Neural cell (in vitro differentiated cells): ENCODE measurements around the gene CHRM5. TPM values are rescaled to one million over a fixed set of nuclear protein-coding genes. Genes with fewer than 3 reads are reported as not detected.
A peak's percentile ranks its signal among the peaks of the same experiment; 100 is the strongest.

Experiments used
- H2AFZ ChIP-seq: fragments of 200-600, 300-800 bp; sonication (generic), shearing (Covaris generic); 2 replicates; pipeline ENCODE4 v1.6.0; 2014; ENCODE audit warnings: low read depth, mild to moderate bottlenecking, antibody characterized with exemption, low read length, moderate library complexity
- H3F3A ChIP-seq: fragments of 200-600 bp; shearing (Covaris generic); 2 replicates; pipeline ENCODE4 v1.6.1; 2016; ENCODE audit warnings: mild to moderate bottlenecking, moderate library complexity, mixed read lengths, antibody characterized with exemption, low read length; ENCODE audit not compliant: insufficient read depth, poor library complexity, severe bottlenecking
- H3K27ac ChIP-seq: fragments of 200-600, 300-800 bp; sonication (generic), shearing (Covaris generic); 2 replicates; pipeline ENCODE4 v1.5.1; 2014; ENCODE audit warnings: mild to moderate bottlenecking, low read length, moderate library complexity
- H3K27me3 ChIP-seq: fragments of 300-800, 200-600 bp; sonication (generic), shearing (Covaris generic); 2 replicates; pipeline ENCODE4 v1.6.0; 2014; ENCODE audit warnings: mild to moderate bottlenecking, low read depth, low read length, moderate library complexity; ENCODE audit not compliant: insufficient read depth
- H3K36me3 ChIP-seq: fragments of 300-800, 200-600 bp; sonication (generic), shearing (Covaris generic); 2 replicates; pipeline ENCODE4 v1.5.1; 2014; ENCODE audit warnings: mild to moderate bottlenecking, antibody characterized with exemption, low read length, moderate library complexity; ENCODE audit not compliant: insufficient read depth
- H3K4me2 ChIP-seq: fragments of 300-800, 200-600 bp; sonication (generic), shearing (Covaris generic); 2 replicates; pipeline ENCODE4 v1.6.0; 2014; ENCODE audit warnings: mild to moderate bottlenecking, low read length
- H3K4me3 ChIP-seq: fragments of 300-800, 200-600 bp; sonication (generic), shearing (Covaris generic); 2 replicates; pipeline ENCODE4 v1.5.1; 2014; ENCODE audit warnings: mild to moderate bottlenecking, low read length, moderate library complexity
- H3K79me2 ChIP-seq: fragments of 200-600 bp; shearing (Covaris generic); replicated peaks from 2 replicates; pipeline ENCODE4 v1.6.0; 2014; ENCODE audit warnings: mild to moderate bottlenecking, low read length, moderate library complexity; ENCODE audit not compliant: insufficient read depth
- H3K9ac ChIP-seq: fragments of 300-800, 200-600 bp; sonication (generic), shearing (Covaris generic); 2 replicates; pipeline ENCODE4 v1.6.1; 2016; ENCODE audit warnings: mild to moderate bottlenecking, low read length, mixed read lengths
- H3K9me2 ChIP-seq: fragments of 200-600 bp; shearing (Covaris generic); 2 replicates; pipeline ENCODE4 v1.6.1; 2016; ENCODE audit warnings: mild to moderate bottlenecking, low read length, mixed read lengths; ENCODE audit not compliant: insufficient read depth
- H3K9me3 ChIP-seq: fragments of 200-600, 300-800 bp; sonication (generic), shearing (Covaris generic); 2 replicates; pipeline ENCODE4 v1.6.1; 2016; ENCODE audit warnings: mild to moderate bottlenecking, mixed run types, low read length, moderate library complexity, mixed read lengths
- H4K20me1 ChIP-seq: fragments of 200-600 bp; shearing (Covaris generic); 2 replicates; pipeline ENCODE4 v1.6.1; 2016; ENCODE audit warnings: mild to moderate bottlenecking, mixed run types; ENCODE audit not compliant: insufficient read depth
- EP300 ChIP-seq: fragments of 450-650 bp; conservative IDR thresholded peaks from 2 replicates; pipeline ENCODE4 v1.6.1; 2014; ENCODE audit warnings: antibody characterized with exemption, mild to moderate bottlenecking, moderate library complexity; ENCODE audit not compliant: poor library complexity, severe bottlenecking
- EZH2 ChIP-seq: fragments of 200-600, 300-800 bp; shearing (Covaris generic), sonication (generic); IDR thresholded peaks from 2 replicates; pipeline ENCODE4 v1.6.1; 2014; ENCODE audit warnings: antibody characterized with exemption, low read length, borderline replicate concordance, mild to moderate bottlenecking; ENCODE audit not compliant: insufficient read depth, poor library complexity, severe bottlenecking
- MXI1 ChIP-seq: fragments of 450-650 bp; conservative IDR thresholded peaks from 2 replicates; pipeline ENCODE4 v1.6.1; 2014; ENCODE audit warnings: antibody characterized with exemption, mild to moderate bottlenecking; ENCODE audit not compliant: poor library complexity, severe bottlenecking
- RAD21 ChIP-seq: fragments of 450-650 bp; conservative IDR thresholded peaks from 2 replicates; pipeline ENCODE4 v1.6.1; 2014; ENCODE audit warnings: antibody characterized with exemption, mild to moderate bottlenecking, moderate library complexity
- REST ChIP-seq: IDR thresholded peaks from 2 replicates; pipeline ENCODE4 v1.6.1; 2012; ENCODE audit warnings: borderline replicate concordance
- SMC3 ChIP-seq: fragments of 450-650 bp; conservative IDR thresholded peaks from 2 replicates; pipeline ENCODE4 v1.6.1; 2014; ENCODE audit warnings: antibody characterized with exemption, mild to moderate bottlenecking, moderate library complexity; ENCODE audit not compliant: poor library complexity
- polyA plus RNA-seq: library from polyadenylated mRNA; depleted of rRNA; stranded (reverse); fragments of >200 nt; gene quantifications from 2 replicates; pipeline ENCODE4 v1.2.3, GENCODE V29; 2014
- TF ChIP-seq, protein P1 (sequence below): fragments of 450-650 bp; IDR thresholded peaks from 2 replicates; pipeline ENCODE4 v1.5.1; 2014; ENCODE audit warnings: antibody characterized with exemption, mild to moderate bottlenecking, moderate library complexity; ENCODE audit not compliant: poor library complexity, severe bottlenecking

Gene CHRM5
- polyA plus RNA-seq, 1 donor from 2014 or later = 3.9 TPM

DNA sequence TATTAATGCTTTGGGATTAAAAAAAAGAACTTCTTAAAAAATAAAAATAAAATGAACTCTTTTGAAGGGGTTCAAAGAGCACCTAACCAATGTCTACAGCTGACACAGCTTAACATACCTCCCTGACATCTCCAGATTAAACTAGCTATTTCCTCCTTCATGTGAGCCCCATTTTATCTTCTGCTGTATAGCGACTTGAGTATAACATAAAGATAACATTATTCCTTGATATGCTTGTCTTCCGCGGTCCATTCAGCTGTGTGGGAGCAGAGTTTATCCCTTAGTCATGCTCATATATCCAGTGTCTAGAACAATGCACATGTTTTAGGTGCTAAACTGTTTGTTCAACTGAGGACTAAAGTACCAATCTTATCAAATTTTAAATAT is 7.8 kb upstream of the CHRM5 start:
- H2AFZ ChIP-seq = no peak overlapping the region
- H3K9ac ChIP-seq = peak overlapping the region; percentile 40
- peak overlapping the region; percentile 82 for H3K27ac ChIP-seq
- H3K4me3 ChIP-seq = no peak overlapping the region
- peak overlapping the region; percentile 65 for H3K4me2 ChIP-seq
- no peaks in the 10 kb centered on the region for H3K79me2 ChIP-seq
- H3F3A ChIP-seq = no peaks in the 10 kb centered on the region
- no peaks in the 10 kb centered on the region for H3K9me2 ChIP-seq
- no peaks in the 10 kb centered on the region for H3K27me3 ChIP-seq
- no peak for TF ChIP-seq MXI1
- TF ChIP-seq EP300 = no peak
- TF ChIP-seq, protein P1, sequence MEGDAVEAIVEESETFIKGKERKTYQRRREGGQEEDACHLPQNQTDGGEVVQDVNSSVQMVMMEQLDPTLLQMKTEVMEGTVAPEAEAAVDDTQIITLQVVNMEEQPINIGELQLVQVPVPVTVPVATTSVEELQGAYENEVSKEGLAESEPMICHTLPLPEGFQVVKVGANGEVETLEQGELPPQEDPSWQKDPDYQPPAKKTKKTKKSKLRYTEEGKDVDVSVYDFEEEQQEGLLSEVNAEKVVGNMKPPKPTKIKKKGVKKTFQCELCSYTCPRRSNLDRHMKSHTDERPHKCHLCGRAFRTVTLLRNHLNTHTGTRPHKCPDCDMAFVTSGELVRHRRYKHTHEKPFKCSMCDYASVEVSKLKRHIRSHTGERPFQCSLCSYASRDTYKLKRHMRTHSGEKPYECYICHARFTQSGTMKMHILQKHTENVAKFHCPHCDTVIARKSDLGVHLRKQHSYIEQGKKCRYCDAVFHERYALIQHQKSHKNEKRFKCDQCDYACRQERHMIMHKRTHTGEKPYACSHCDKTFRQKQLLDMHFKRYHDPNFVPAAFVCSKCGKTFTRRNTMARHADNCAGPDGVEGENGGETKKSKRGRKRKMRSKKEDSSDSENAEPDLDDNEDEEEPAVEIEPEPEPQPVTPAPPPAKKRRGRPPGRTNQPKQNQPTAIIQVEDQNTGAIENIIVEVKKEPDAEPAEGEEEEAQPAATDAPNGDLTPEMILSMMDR = no peak
- peak; percentile 3 for TF ChIP-seq SMC3
- no peaks in the 10 kb centered on the region for H4K20me1 ChIP-seq
- H3K9me3 ChIP-seq = no peaks in the 10 kb centered on the region
- H3K36me3 ChIP-seq = no peaks in the 10 kb centered on the region

DNA sequence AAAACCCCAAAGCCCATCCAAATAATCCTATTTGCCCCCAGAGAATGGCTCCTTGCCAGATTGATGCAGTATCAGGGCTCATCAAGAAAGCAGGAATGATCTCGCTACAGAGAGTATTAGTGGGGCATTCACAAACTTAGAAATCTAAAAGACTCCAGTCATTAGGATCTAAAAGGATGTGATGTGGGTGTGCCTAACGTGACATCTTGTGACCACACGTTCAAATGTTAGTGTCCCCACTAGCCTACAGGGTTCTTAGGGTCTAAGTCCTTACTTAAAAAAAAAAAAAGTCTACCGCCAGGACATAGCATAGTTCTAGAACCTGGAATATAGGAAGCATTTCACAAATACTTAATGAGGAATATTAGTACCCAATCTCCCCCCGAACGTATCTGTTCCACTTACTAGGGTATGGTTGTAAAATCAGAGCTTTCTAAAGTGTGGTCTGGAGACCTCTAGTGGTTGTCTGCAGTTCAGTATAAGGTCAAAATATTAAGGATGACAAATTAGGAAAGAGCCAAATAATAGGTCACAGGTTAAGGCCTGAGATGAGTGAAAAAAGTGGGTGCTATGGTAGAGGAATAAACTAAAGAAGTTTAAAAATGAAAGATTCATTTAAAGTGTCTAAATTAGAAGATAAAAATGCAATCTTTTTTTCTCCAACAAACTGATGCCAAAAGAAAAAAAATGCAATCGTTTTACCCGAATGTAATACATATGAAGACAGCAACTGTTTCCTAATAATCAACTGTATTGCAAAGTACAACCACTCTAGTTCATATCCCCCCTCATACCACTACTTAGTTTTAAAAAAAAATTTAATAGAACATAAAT is 4.2 kb upstream of the CHRM5 start:
- Histone ChIP-seq H3K79me2 (no peaks in the 10 kb centered on the region), H4K20me1 (no peaks in the 10 kb centered on the region), H3K4me3 (no peak overlapping the region), H2AFZ (no peak overlapping the region), H3K36me3 (no peaks in the 10 kb centered on the region), H3K9ac (no peak overlapping the region), H3K27me3 (no peaks in the 10 kb centered on the region), H3F3A (no peaks in the 10 kb centered on the region), H3K9me2 (no peaks in the 10 kb centered on the region), H3K4me2 (no peak overlapping the region), H3K9me3 (no peaks in the 10 kb centered on the region), H3K27ac (no peak overlapping the region)
- TF ChIP-seq SMC3 (peak; percentile 81), REST (no peak), MXI1 (no peak), EZH2 (no peak), EP300 (no peak), RAD21 (peak; percentile 81)
- TF ChIP-seq, protein P1 = peak; percentile 82
